ENCODE data around the gene OSBPL3.

GRCh38 chr7:24891311-24891735, 88.7 kb downstream of the OSBPL3 start:
- TF ChIP-seq EZH2 (IDR thresholded peaks at IDR 0.05; ENCODE audit: borderline replicate concordance, low read depth, low read length, severe bottlenecking) (no peak), JUN (IDR thresholded peaks at IDR 0.05; ENCODE audit: borderline replicate concordance, insufficient read depth, insufficient read length, low read depth) (no peak), CTCF (IDR thresholded peaks at IDR 0.05; ENCODE audit: extremely low read depth in 1 of 2, insufficient read depth in 1 of 2, low read depth in 1 of 2, low read length in 2 of 2) (no peak), POLR2A (IDR thresholded peaks at IDR 0.05; ENCODE audit: low read depth, low read length) (no peak), POLR2AphosphoS5 (IDR thresholded peaks at IDR 0.05; ENCODE audit: insufficient read depth, low read depth, low read length) (no peak)

Data from endothelial cell of umbilical vein (primary cell).